A549 (cell line): ENCODE results near the gene CTNND2. TPM values are rescaled to one million over a fixed set of nuclear protein-coding genes. Genes with fewer than 3 reads are reported as not detected.

Experiments used
- ATAC-seq, 2 experiments: fragments of 200-7000 bp in 1 of 2; fragments of >200 bp in 1 of 2; cut with Nextera tagmentation in 1 of 2; cut with Tn5 transposase in 1 of 2; 3 replicates each; pipeline versions ENCODE4 v1.8.0 to v1.9.1; 2018 to 2020; ENCODE audit warnings: mild to moderate bottlenecking in 1 of 2, moderate library complexity in 1 of 2
- CTCF ChIA-PET: fragments of 300-600 bp; sonication (Branson Sonifier 250); formaldehyde crosslinking; extraction: SDS; loops from one replicate; lab custom pipeline; 2021; ENCODE audit warnings: antibody characterized with exemption, inconsistent platforms; lab: Yijun Ruan, JAX
- POLR2A ChIA-PET: fragments of 350-600 bp; formaldehyde crosslinking; extraction: SDS; loops from one replicate; lab custom pipeline; 2021; ENCODE audit warnings: antibody characterized with exemption, inconsistent platforms; lab: Yijun Ruan, JAX
- DNase-seq, 2 experiments: peaks; one replicate each; pipeline versions ENCODE4 v3.0.0 to v3.0.0-alpha.2; 2011 to 2016; ENCODE audit warnings: low read depth in 1 of 2, low spot score in 1 of 2
- FAIRE-seq: peaks from 2 replicates; lab custom pipeline; 2011; peaks lifted over from hg19 to GRCh38; lab: Jason Lieb, UNC
- H3K27ac ChIP-seq, 2 experiments: fragments of >200 bp; sonication (Bioruptor Twin); formaldehyde crosslinking; 3 replicates each; pipeline ENCODE4 v1.5.1; 2016 to 2017
- H3K4me1 ChIP-seq: fragments of >200 bp; sonication (Bioruptor Twin); formaldehyde crosslinking; 3 replicates; pipeline ENCODE4 v1.6.1; 2016
- H3K4me2 ChIP-seq: fragments of >200 bp; sonication (Bioruptor Twin); formaldehyde crosslinking; 3 replicates; pipeline ENCODE4 v1.6.1; 2016
- H3K4me3 ChIP-seq: fragments of >200 bp; sonication (Bioruptor Twin); formaldehyde crosslinking; 3 replicates; pipeline ENCODE4 v1.5.1; 2016
- H3K9me3 ChIP-seq: fragments of >200 bp; sonication (Bioruptor Twin); formaldehyde crosslinking; 3 replicates; pipeline ENCODE4 v1.6.1; 2016
- BCL3 ChIP-seq: fragments of >200 bp; sonication (Bioruptor Twin); formaldehyde crosslinking; IDR thresholded peaks from 3 replicates; pipeline ENCODE4 v1.6.1; 2016
- BHLHE40 ChIP-seq: IDR thresholded peaks from 2 replicates; pipeline ENCODE4 v1.6.1; 2012; ENCODE audit warnings: low read depth, low read length, inconsistent platforms
- CEBPB ChIP-seq, 2 experiments: fragments of >200 bp in 1 of 2; sonication (Bioruptor Twin) in 1 of 2; formaldehyde crosslinking in 1 of 2; IDR thresholded peaks; 2 replicates each; pipeline ENCODE4 v1.6.1; 2012 to 2016
- CHD2 ChIP-seq: fragments of 150-350 bp; IDR thresholded peaks from 2 replicates; pipeline ENCODE4 v1.6.1; 2014; ENCODE audit warnings: low read length; ENCODE audit not compliant: partially characterized antibody
- CTCF ChIP-seq: fragments of >200 bp; sonication (Bioruptor Twin); formaldehyde crosslinking; IDR thresholded peaks from 3 replicates; pipeline ENCODE4 v1.5.1; 2016
- EP300 ChIP-seq, 2 experiments: fragments of >200 bp; sonication (Bioruptor Twin); formaldehyde crosslinking; IDR thresholded peaks; 2 replicates in 1 of 2; 3 replicates in 1 of 2; pipeline ENCODE4 v1.6.1; 2016 to 2017
- FOSB ChIP-seq: fragments of 250-450 bp; sonication (Bioruptor Pico); IDR thresholded peaks from 2 replicates; pipeline ENCODE4 v1.5.0; 2020; ENCODE audit warnings: mild to moderate bottlenecking, moderate library complexity
- FOSL2 ChIP-seq, 2 experiments: fragments of 450-650 bp in 1 of 2; fragments of >200 bp in 1 of 2; sonication (Bioruptor Twin) in 1 of 2; formaldehyde crosslinking; IDR thresholded peaks; 2 replicates each; pipeline versions ENCODE4 v1.5.0 to v1.6.1; 2016 to 2020; ENCODE audit warnings: mild to moderate bottlenecking in 1 of 2, moderate library complexity in 1 of 2
- HES2 ChIP-seq: fragments of >200 bp; sonication (Bioruptor Twin); formaldehyde crosslinking; IDR thresholded peaks from 2 replicates; pipeline ENCODE4 v1.6.1; 2016
- HEYL ChIP-seq: fragments of 250-450 bp; sonication (Bioruptor Pico); IDR thresholded peaks from 2 replicates; pipeline ENCODE4 v1.8.0; 2021; ENCODE audit warnings: mild to moderate bottlenecking, moderate library complexity
- HMGXB4 ChIP-seq: fragments of 250-450 bp; sonication (Bioruptor Pico); IDR thresholded peaks from 2 replicates; pipeline ENCODE4 v1.5.0; 2021; ENCODE audit warnings: mild to moderate bottlenecking, moderate library complexity, borderline replicate concordance
- HOXB13 ChIP-seq: fragments of 250-450 bp; sonication (Bioruptor Pico); IDR thresholded peaks from 2 replicates; pipeline ENCODE4 v1.5.0; 2020; ENCODE audit warnings: low read depth, mild to moderate bottlenecking, moderate library complexity
- HOXB5 ChIP-seq: fragments of 250-450 bp; sonication (Bioruptor Pico); IDR thresholded peaks from 2 replicates; pipeline ENCODE4 v1.5.0; 2020; ENCODE audit warnings: mild to moderate bottlenecking, moderate library complexity
- MAFK ChIP-seq: fragments of 450-650 bp; IDR thresholded peaks from 2 replicates; pipeline ENCODE4 v1.6.1; 2014; ENCODE audit not compliant: partially characterized antibody
- NPAS2 ChIP-seq: fragments of 250-450 bp; sonication (Bioruptor Pico); IDR thresholded peaks from 2 replicates; pipeline ENCODE4 v1.8.0; 2022; ENCODE audit warnings: mild to moderate bottlenecking, moderate library complexity, borderline replicate concordance
- PHF8 ChIP-seq: fragments of 200-600 bp; sonication (generic); IDR thresholded peaks from 2 replicates; pipeline ENCODE4 v1.6.1; 2016; ENCODE audit warnings: low read depth, mild to moderate bottlenecking, antibody characterized with exemption, moderate library complexity, borderline replicate concordance
- POLR2AphosphoS2 ChIP-seq: conservative IDR thresholded peaks from 2 replicates; pipeline ENCODE4 v1.6.1; 2012; ENCODE audit warnings: low read length, improper control_type of control experiment, inconsistent platforms
- RAD21 ChIP-seq, 2 experiments: fragments of >200 bp in 1 of 2; sonication (Bioruptor Twin) in 1 of 2; formaldehyde crosslinking in 1 of 2; IDR thresholded peaks in 1 of 2; conservative IDR thresholded peaks in 1 of 2; 2 replicates in 1 of 2; 3 replicates in 1 of 2; pipeline ENCODE4 v1.6.1; 2012 to 2018; ENCODE audit warnings: inconsistent platforms in 1 of 2
- RARB ChIP-seq: fragments of 250-450 bp; sonication (Bioruptor Pico); IDR thresholded peaks from 2 replicates; pipeline ENCODE4 v1.8.0; 2021; ENCODE audit warnings: mild to moderate bottlenecking, moderate library complexity
- RNF2 ChIP-seq: fragments of 200-600 bp; sonication (generic); IDR thresholded peaks from 2 replicates; pipeline ENCODE4 v1.6.1; 2016; ENCODE audit warnings: low read depth, mild to moderate bottlenecking, antibody characterized with exemption, moderate library complexity, borderline replicate concordance
- SREBF2 ChIP-seq: fragments of 450-650 bp; IDR thresholded peaks from 2 replicates; pipeline ENCODE4 v1.6.1; 2014; ENCODE audit warnings: mild to moderate bottlenecking, moderate library complexity
- ZFP36 ChIP-seq: fragments of 450-650 bp; IDR thresholded peaks from 2 replicates; pipeline ENCODE4 v1.6.1; 2014; ENCODE audit warnings: borderline replicate concordance; ENCODE audit not compliant: partially characterized antibody
- WGBS: methylation state at CpG from one replicate; pipeline ENCODE4 v1.1.6; 2017; ENCODE audit errors: missing lambda C conversion rate; 5-methylcytosine and 5-hydroxymethylcytosine counted together
- polyA plus RNA-seq, 4 experiments: library from polyadenylated mRNA; depleted of rRNA in 3 of 4; stranded (reverse); fragments of >200 nt; fragmentation: RNase III in 1 of 4; extraction: RNeasy Plus Mini Kit Qiagen cat#74134 plus additional on column Dnase treatment in 1 of 4; gene quantifications; 2 replicates in 3 of 4; 3 replicates in 1 of 4; pipeline ENCODE4 v1.2.3, GENCODE V29; 2011 to 2017

CTNND2 gene
- polyA plus RNA-seq, 2 of the 4 experiments (the other 2 are of a cell fraction) = not detected

GRCh38 chr5:11704916-11705315, 199.3 kb downstream of the CTNND2 start:
- no peak for FAIRE-seq

GRCh38 chr5:11700391-11700790, 203.9 kb downstream of the CTNND2 start:
- Histone ChIP-seq H3K4me2 (no peak overlapping the region), H3K4me1 (no peaks in the 10 kb centered on the region), H3K27ac (no peak overlapping the region), H3K9me3 (no peaks in the 10 kb centered on the region), H3K4me3 (no peak overlapping the region)
- WGBS = 22% methylated on average over 6 of the region's 6 CpGs
- TF ChIP-seq BCL3 = no peak
- TF ChIP-seq ZFP36 = no peak
- TF ChIP-seq PHF8 = no peak
- no peak for TF ChIP-seq POLR2AphosphoS2
- TF ChIP-seq RAD21 (conservative IDR thresholded peaks at IDR 0.05 in 1 of 2, IDR thresholded peaks at IDR 0.05 in 1 of 2) = no peak
- TF ChIP-seq HEYL (CRISPR knock-in tag) = no peak
- DNase-seq (no peak), ATAC-seq (no peak), FAIRE-seq (no peak)
- ChIA-PET POLR2A (no interaction called here), CTCF (no interaction called here)

More at GRCh38 chr5:11704916-11705315, 199.3 kb downstream of the CTNND2 start:
- no peak for ATAC-seq
- CTCF ChIA-PET = no interaction called here
- H3K27ac ChIP-seq = no peak overlapping the region
- no peak overlapping the region for H3K4me3 ChIP-seq
- no peak for DNase-seq
- POLR2A ChIA-PET = no interaction called here
- 5% methylated on average over 1 of the region's 1 CpG for WGBS
- H3K9me3 ChIP-seq = no peaks in the 10 kb centered on the region
- no peaks in the 10 kb centered on the region for H3K4me1 ChIP-seq
- no peak overlapping the region for H3K4me2 ChIP-seq
- TF ChIP-seq HOXB13 (CRISPR knock-in tag) (no peak), RARB (CRISPR knock-in tag) (no peak), CTCF (no peak)

- Histone ChIP-seq H3K9me3 (no peaks in the 10 kb centered on the region), H3K4me3 (no peak overlapping the region), H3K4me1 (no peaks in the 10 kb centered on the region), H3K27ac (no peak overlapping the region), H3K4me2 (no peak overlapping the region)
- TF ChIP-seq NPAS2 (no peak), FOSB (CRISPR knock-in tag) (no peak), HOXB5 (no peak), HES2 (no peak), BHLHE40 (no peak), EP300 (IDR thresholded peaks at IDR 0.05) (no peak), HMGXB4 (CRISPR knock-in tag) (no peak), CHD2 (no peak), HEYL (CRISPR knock-in tag) (no peak), SREBF2 (no peak), CTCF (no peak), RNF2 (no peak), MAFK (no peak), HOXB13 (CRISPR knock-in tag) (no peak), FOSL2 (IDR thresholded peaks at IDR 0.05) (no peak), FOSL2 (CRISPR knock-in tag; IDR thresholded peaks at IDR 0.05) (no peak), ZFP36 (no peak), CEBPB (IDR thresholded peaks at IDR 0.05) (no peak), RARB (CRISPR knock-in tag) (no peak)
- ChIA-PET POLR2A (no interaction called here), CTCF (no interaction called here)
- DNase-seq (no peak), FAIRE-seq (no peak), ATAC-seq (no peak)
- WGBS = 23% methylated on average over 7 of the region's 7 CpGs
These were observed 211.6 kb downstream of the CTNND2 start for GRCh38 chr5:11692636-11693035.
